DND-41 (cell line): ENCODE results near the gene SYT1.

ENCODE experiments used
- CTCF ChIP-seq: IDR thresholded peaks from 2 replicates; pipeline ENCODE4 v1.5.1; 2012; ENCODE audit warnings: borderline replicate concordance, low read length, moderate library complexity, mild to moderate bottlenecking; ENCODE audit not compliant: poor library complexity, severe bottlenecking; ENCODE audit errors: extremely low read depth
- EZH2 ChIP-seq: IDR thresholded peaks from 3 replicates; pipeline ENCODE4 v1.6.1; 2012; ENCODE audit warnings: borderline replicate concordance, low read depth, mild to moderate bottlenecking, moderate library complexity, low read length, inconsistent platforms; ENCODE audit not compliant: severe bottlenecking

- no peak for TF ChIP-seq EZH2
- TF ChIP-seq CTCF = no peak
Measured at GRCh38 chr12:79288911-79289310, 424.3 kb downstream of the SYT1 start.
